ENCODE data around the gene KCTD7. TPM values are rescaled to one million over a fixed set of nuclear protein-coding genes. Genes with fewer than 3 reads are reported as not detected.
"Not testable (repeated sequence)": the region's sequence is repeated elsewhere in the genome, so short reads cannot be mapped to it uniquely, and the experiment has no call there.

KCTD7 gene
- total and polyA plus RNA-seq, 4 donors, result 21.7 to 52.7 (median 38.7) TPM

GRCh38 chr7:66642932-66643331 is 14.3 kb downstream of the KCTD7 start:
- DNase-seq (ENCODE audit: low read depth in 4 of 6, low spot score in 6 of 6), result no peak
- H3K4me3 ChIP-seq (ENCODE audit: low read depth, low read length), result no peak overlapping the region
- H3K27me3 ChIP-seq (ENCODE audit: control insufficient read depth, insufficient read depth, low read length), result no peaks in the 10 kb centered on the region
- no peaks in the 10 kb centered on the region for H3K4me1 ChIP-seq (ENCODE audit: control insufficient read depth, insufficient read depth, low read length)
- no peaks in the 10 kb centered on the region for H3K9me3 ChIP-seq (ENCODE audit: control insufficient read depth, insufficient read depth, low read length)
- H3K36me3 ChIP-seq (ENCODE audit: control insufficient read depth, insufficient read depth, low read length), result peaks cover 39% of the 10 kb centered on the region
- H3K27ac ChIP-seq (ENCODE audit: low read depth, low read length), result no peak overlapping the region

- Histone ChIP-seq H3K9me3 (ENCODE audit: control insufficient read depth, insufficient read depth, low read length) (no peaks in the 10 kb centered on the region), H3K4me3 (ENCODE audit: low read depth, low read length) (no peak overlapping the region), H3K27ac (ENCODE audit: low read depth, low read length) (no peak overlapping the region), H3K36me3 (ENCODE audit: control insufficient read depth, insufficient read depth, low read length) (peaks cover 34% of the 10 kb centered on the region), H3K27me3 (ENCODE audit: control insufficient read depth, insufficient read depth, low read length) (no peaks in the 10 kb centered on the region), H3K4me1 (ENCODE audit: control insufficient read depth, insufficient read depth, low read length) (no peaks in the 10 kb centered on the region)
- WGBS (ENCODE audit: insufficient coverage), result 87% methylated on average over 2 of the region's 2 CpGs
- no peak for DNase-seq (ENCODE audit: low read depth in 4 of 6, low spot score in 6 of 6)
Observed at GRCh38 chr7:66643395-66643794, 14.7 kb downstream of the KCTD7 start.

DNA sequence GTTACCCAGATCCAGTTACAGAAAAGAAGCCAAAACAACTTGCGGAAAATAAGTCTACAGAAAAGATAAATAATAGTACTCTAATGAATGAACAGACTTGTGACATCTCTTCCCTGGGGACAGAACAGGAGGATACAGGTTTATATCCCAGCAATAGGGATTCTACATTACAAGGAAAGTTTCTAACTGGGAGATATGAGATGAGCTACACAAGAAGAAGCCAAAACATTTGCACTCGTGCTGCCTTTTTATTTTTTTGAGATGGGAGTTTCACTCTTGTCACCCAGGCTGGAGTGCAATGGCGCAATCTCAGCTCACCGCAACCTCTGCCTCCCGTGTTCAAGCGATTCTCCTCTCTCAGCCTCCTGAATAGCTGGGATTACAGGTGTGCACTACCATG is 22.3 kb downstream of the KCTD7 start:
- H3K27ac ChIP-seq (ENCODE audit: low read depth, low read length); H3K9me3 ChIP-seq (ENCODE audit: control insufficient read depth, insufficient read depth, low read length); H3K27me3 ChIP-seq (ENCODE audit: control insufficient read depth, insufficient read depth, low read length); DNase-seq (ENCODE audit: low read depth in 4 of 6, low spot score in 6 of 6); H3K36me3 ChIP-seq (ENCODE audit: control insufficient read depth, insufficient read depth, low read length); H3K4me3 ChIP-seq (ENCODE audit: low read depth, low read length): not testable (repeated sequence)
- peaks cover 19% of the 10 kb centered on the region for H3K4me1 ChIP-seq (ENCODE audit: control insufficient read depth, insufficient read depth, low read length)
- 95% methylated on average over 3 of the region's 6 CpGs for WGBS (ENCODE audit: insufficient coverage)

DNA sequence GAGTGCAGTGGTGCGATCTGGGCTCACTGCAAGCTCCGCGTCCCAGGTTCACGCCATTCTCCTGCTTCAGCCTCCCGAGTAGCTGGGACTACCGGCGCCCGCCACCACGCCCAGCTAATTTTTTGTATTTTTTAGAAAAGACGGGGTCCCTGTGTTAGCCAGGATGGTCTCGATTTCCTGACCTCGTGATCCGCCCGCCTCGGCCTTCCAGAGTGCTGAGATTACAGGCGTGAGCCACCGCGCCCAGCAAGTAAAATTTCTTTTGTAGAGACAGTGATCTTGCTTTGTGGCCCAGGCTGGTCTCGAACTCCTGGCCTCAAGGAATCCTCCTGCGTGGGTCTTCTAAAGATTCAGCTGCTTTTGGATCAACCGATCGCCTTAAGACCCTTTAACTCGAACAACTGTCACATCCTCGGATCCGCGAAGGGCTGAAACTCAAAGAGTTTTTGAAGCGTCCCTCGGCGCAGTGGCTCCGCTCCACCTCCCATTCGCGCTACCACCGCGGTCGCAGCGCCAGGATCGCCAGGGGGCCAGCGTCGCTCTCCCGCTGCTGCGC is 25.1 kb downstream of the KCTD7 start:
- H3K36me3 ChIP-seq (ENCODE audit: control insufficient read depth, insufficient read depth, low read length); H3K9me3 ChIP-seq (ENCODE audit: control insufficient read depth, insufficient read depth, low read length); DNase-seq (ENCODE audit: low read depth in 4 of 6, low spot score in 6 of 6); H3K27me3 ChIP-seq (ENCODE audit: control insufficient read depth, insufficient read depth, low read length): not testable (repeated sequence)
- peak overlapping the region; percentile 94 for H3K4me3 ChIP-seq (ENCODE audit: low read depth, low read length)
- WGBS (ENCODE audit: insufficient coverage), result 8% methylated on average over 41 of the region's 41 CpGs
- peaks cover 23% of the 10 kb centered on the region for H3K4me1 ChIP-seq (ENCODE audit: control insufficient read depth, insufficient read depth, low read length)
- H3K27ac ChIP-seq (ENCODE audit: low read depth, low read length), result peak overlapping the region; percentile 99

DNA sequence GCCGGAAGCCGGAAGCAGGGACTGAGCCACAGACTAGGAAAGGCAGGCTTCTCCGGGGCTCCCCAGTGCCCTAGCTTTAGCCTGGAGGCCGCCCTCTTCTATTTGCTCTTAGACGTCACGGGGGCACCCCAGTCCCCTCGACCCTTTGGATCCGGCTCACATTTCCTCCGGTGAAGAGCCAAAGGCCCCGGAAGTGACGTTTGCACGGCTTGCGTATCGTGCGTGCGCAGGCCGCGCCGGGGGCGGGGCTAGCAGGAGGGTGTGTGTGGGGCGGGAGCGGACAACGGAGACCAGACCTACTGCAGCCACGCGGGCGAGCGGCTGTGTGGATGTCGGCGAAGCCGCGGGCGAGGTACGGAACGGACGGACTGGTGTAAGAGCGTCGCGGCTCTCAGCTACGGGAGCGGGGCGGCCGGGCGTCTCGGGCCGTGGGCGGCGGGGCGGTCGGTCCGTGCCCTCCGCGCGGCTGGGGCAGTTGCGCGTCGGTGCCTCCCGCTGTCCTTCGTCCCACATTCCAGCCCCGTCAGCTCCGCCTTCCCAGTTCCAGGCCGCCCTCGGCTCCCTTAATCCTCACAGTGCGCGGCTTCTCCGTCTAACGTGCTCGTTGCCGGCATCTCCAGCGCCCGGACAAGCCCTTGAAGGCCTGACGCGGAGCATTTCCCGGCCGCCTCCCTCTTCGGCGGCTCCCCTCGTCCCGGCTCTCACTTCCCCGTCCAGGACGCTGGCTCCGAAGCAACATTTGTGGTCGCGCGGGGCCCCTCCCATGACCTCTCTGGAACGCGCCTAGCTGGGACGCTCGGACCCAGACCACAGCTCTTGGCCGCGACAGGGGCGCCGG is 25.8 kb downstream of the KCTD7 start:
- WGBS (ENCODE audit: insufficient coverage), result under 1% methylated on average over 90 of the region's 92 CpGs
- H3K27ac ChIP-seq (ENCODE audit: low read depth, low read length), result peak overlapping the region; percentile 99
- peaks cover 23% of the 10 kb centered on the region for H3K4me1 ChIP-seq (ENCODE audit: control insufficient read depth, insufficient read depth, low read length)
- no peaks in the 10 kb centered on the region for H3K36me3 ChIP-seq (ENCODE audit: control insufficient read depth, insufficient read depth, low read length)
- H3K27me3 ChIP-seq (ENCODE audit: control insufficient read depth, insufficient read depth, low read length), result no peaks in the 10 kb centered on the region
- peak overlapping the region; percentile 94 for H3K4me3 ChIP-seq (ENCODE audit: low read depth, low read length)
- peak; percentile 95 to 100 (median 99) for DNase-seq (ENCODE audit: low read depth in 4 of 6, low spot score in 6 of 6)
- no peaks in the 10 kb centered on the region for H3K9me3 ChIP-seq (ENCODE audit: control insufficient read depth, insufficient read depth, low read length)

- peak in 2 of 6 donors; percentile 7 to 21 for DNase-seq (ENCODE audit: low read depth in 4 of 6, low spot score in 6 of 6)
- H3K36me3 ChIP-seq (ENCODE audit: control insufficient read depth, insufficient read depth, low read length); H3K27me3 ChIP-seq (ENCODE audit: control insufficient read depth, insufficient read depth, low read length); H3K9me3 ChIP-seq (ENCODE audit: control insufficient read depth, insufficient read depth, low read length): not testable (repeated sequence)
- peak overlapping the region; percentile 94 for H3K4me3 ChIP-seq (ENCODE audit: low read depth, low read length)
- 0% methylated on average over 18 of the region's 28 CpGs for WGBS (ENCODE audit: insufficient coverage)
- H3K27ac ChIP-seq (ENCODE audit: low read depth, low read length), result peak overlapping the region; percentile 99
- peaks cover 23% of the 10 kb centered on the region for H3K4me1 ChIP-seq (ENCODE audit: control insufficient read depth, insufficient read depth, low read length)
Observed at GRCh38 chr7:66655113-66655806, 26.6 kb downstream of the KCTD7 start.

- WGBS (ENCODE audit: insufficient coverage), result 91% methylated on average over 4 of the region's 11 CpGs
- Histone ChIP-seq H3K4me3 (ENCODE audit: low read depth, low read length) (peak overlapping the region; percentile 94), H3K4me1 (ENCODE audit: control insufficient read depth, insufficient read depth, low read length) (peaks cover 23% of the 10 kb centered on the region)
- not testable (repeated sequence) for H3K9me3 ChIP-seq (ENCODE audit: control insufficient read depth, insufficient read depth, low read length); H3K27me3 ChIP-seq (ENCODE audit: control insufficient read depth, insufficient read depth, low read length); DNase-seq (ENCODE audit: low read depth in 4 of 6, low spot score in 6 of 6); H3K27ac ChIP-seq (ENCODE audit: low read depth, low read length); H3K36me3 ChIP-seq (ENCODE audit: control insufficient read depth, insufficient read depth, low read length)
Observed at GRCh38 chr7:66655826-66656485, 27.3 kb downstream of the KCTD7 start.

DNA sequence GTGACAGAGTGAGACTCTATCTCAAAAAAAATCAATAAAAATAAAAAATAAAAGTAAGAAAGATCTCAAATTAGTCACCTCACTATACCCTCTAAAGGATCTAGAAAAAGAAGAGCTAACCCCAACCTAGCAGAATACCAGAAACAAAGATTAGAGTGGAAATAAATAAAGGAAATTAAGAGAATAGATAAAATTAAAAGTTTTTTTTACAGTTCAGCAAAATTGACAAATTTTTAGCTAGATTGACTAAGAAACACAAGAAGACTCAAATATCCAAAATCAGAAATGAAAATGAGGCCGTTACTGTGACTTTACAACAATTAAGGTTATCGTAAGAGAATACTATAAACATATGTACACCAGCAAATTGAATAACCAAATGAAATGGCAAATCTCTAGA is 29.1 kb downstream of the KCTD7 start:
- DNase-seq (ENCODE audit: low read depth in 4 of 6, low spot score in 6 of 6), result no peak
- no CpG with 5 or more reads among the region's 2 CpGs for whole genome bisulfite sequencing (ENCODE audit: insufficient coverage)

DNA sequence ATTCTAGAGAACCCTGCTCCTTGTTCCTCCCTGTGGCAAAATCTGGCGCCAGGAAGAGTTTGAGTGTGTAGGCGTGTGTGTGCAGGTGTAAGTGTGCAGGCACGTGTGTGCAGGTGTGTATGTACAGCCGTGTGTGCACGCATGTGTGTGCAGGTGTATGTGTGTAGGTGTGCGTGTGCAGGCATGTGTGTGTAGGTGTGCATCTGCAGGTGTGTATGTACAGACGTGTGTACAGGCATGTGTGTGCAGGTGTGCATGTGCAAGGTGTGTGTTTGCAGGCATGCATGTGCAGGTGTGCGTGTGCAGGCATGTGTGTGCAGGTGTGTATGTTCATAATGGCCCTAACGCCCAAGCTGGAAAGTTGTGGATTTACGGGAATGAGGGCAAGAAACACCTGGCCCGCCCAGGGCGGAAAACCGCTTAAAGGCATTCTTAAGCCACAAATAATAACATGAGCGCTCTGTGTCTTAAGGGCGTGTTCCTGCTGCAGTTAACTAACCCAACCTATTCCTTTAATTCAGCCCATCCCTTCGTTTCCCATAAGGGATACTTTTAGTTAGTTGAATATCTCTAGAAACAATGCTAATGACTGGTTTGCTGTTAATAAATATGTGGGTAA is 34.1 kb downstream of the KCTD7 start:
- H3K27me3 ChIP-seq (ENCODE audit: control insufficient read depth, insufficient read depth, low read length), result no peaks in the 10 kb centered on the region
- H3K36me3 ChIP-seq (ENCODE audit: control insufficient read depth, insufficient read depth, low read length), result peaks cover 28% of the 10 kb centered on the region
- H3K4me1 ChIP-seq (ENCODE audit: control insufficient read depth, insufficient read depth, low read length), result peaks cover 7% of the 10 kb centered on the region
- no peak overlapping the region for H3K27ac ChIP-seq (ENCODE audit: low read depth, low read length)
- WGBS (ENCODE audit: insufficient coverage), result 96% methylated on average over 8 of the region's 16 CpGs
- no peaks in the 10 kb centered on the region for H3K9me3 ChIP-seq (ENCODE audit: control insufficient read depth, insufficient read depth, low read length)
- no peak overlapping the region for H3K4me3 ChIP-seq (ENCODE audit: low read depth, low read length)
- no peak for DNase-seq (ENCODE audit: low read depth in 4 of 6, low spot score in 6 of 6)

More for the DNA sequence above, 29.1 kb downstream of the KCTD7 start:
- Histone ChIP-seq H3K36me3 (ENCODE audit: control insufficient read depth, insufficient read depth, low read length) (peaks cover 5% of the 10 kb centered on the region), H3K4me1 (ENCODE audit: control insufficient read depth, insufficient read depth, low read length) (peaks cover 23% of the 10 kb centered on the region), H3K4me3 (ENCODE audit: low read depth, low read length) (no peak overlapping the region), H3K27me3 (ENCODE audit: control insufficient read depth, insufficient read depth, low read length) (no peaks in the 10 kb centered on the region), H3K9me3 (ENCODE audit: control insufficient read depth, insufficient read depth, low read length) (no peaks in the 10 kb centered on the region), H3K27ac (ENCODE audit: low read depth, low read length) (no peak overlapping the region)

All from spinal cord (tissue), 10 donors.